ENCODE measurements around the gene FBH1.
A peak's percentile ranks its signal among the peaks of the same experiment; 100 is the strongest.
"Not testable (repeated sequence)": the region's sequence is repeated elsewhere in the genome, so short reads cannot be mapped to it uniquely, and the experiment has no call there.

The FBH1 gene

DNA sequence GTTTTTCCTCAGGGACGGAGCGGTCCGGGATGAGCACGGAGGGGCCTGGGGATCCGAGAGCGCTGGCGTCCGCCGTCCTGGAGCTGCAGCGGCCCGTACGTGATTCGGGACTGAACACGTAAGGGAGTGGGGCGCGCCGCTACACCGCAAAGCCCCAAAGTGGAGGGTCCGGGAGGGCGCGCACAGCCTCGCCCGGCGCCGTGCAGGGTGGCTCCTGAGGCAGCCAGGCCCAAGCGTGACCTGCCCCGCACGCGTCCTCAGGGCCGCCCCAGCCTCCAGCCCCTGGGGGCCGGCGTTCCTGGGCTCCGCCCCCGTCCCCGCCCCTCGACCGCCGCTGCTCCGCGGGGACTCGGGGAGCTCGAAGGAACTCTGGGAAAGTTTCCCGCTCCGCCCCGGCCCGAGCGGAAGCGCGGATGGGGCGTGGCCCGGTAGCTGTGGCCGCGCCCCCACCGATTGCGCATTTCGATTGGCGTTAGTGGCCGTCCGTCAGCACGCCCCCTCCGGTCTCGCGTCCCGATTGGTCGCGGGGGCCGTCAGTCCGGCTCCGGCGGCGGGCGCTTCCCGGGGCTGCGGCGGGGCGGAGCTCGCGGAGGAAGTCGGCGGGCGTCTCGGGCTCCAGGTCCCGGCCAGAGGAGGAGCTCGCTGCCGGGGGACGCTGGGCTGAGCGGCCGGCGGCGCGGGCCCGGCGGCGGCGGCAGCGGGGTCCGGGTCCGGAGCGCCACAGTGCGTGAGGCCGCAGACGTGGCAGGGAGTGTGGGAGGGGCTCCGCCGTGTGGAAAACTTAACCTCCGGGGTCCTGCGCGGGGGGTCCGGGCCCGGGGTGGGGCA is at the start of gene FBH1, which contains the start of gene ANKRD16:
Gene FBH1, plus strand, starts transcription at position 620 of the 828 bp plus-strand sequence. Its CDS starts 103 bp downstream, at position 723.
Gene ANKRD16, minus strand, starts transcription at position 270 of the 828 bp plus-strand sequence. CDS start 539 bp downstream, outside the sequence.
- DNase-seq (ENCODE audit: low read depth in 2 of 2) = peak; percentile 94 to 97

DNA sequence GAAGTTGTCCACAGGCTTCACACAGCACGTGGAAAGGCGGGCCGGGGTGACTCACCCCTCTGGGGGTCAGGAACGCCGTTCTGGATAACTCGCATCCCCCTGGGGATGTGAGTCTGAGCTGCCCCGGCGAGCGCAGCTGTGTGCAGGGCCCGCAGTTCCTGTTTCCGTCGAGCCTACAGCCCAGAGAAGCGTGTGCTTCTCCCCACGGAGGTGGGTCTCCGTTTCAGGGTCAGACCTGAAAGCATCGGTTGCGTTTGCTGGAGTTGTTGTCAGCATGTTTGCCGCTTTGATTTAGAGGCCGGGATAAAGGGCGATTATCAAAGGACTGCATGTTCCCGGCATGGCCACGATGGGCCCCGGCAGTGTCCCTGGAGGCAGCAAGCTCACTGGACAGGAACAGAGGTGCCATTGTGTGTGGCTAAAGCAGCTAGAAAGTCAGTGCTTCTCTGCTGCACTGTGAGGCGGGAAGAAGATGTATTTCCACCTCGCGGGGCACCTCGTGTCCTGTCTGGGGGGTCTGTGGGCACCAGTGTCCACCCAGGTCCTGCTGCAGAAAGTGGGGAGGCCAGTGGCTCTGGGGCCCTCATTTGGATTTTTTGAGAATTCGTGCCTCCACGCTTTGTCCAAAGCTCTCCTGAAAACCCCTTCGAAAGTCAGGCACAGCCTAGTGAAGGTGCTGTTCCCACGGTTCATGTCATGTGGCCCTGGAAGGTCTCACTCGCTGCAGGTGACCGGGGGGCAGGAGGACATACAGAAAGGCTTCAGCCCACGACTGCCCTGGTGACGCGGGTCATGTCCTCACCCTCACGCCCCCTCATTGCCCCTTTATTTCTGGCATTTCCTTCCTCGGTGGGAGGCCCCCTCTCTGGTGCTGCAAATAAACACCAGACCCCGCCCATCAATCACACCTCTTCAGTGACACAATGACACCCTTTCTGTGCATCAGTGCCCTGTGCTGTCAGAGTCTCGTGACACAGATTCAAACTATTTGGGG is 49.4 kb upstream of the FBH1 start:
- DNase-seq (ENCODE audit: low read depth in 2 of 2) = no peak

DNA sequence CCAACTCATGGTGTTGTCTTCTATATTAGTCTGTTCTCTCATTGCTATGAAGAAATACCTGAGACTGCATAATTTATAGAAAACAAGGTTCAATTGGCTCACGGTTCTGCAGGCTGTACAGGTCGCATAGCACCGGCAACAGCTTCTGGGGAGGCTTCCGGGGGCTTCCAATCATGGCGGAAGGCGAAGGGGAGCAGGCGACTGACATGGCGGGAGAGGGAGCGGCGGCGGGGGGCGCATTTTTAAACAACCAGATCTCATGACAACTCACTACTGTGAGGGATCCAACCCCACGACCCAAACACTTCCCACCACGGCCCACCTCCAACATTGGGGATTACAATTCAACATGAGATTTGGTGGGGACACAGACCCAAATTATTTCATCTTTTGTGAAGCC is 48.1 kb upstream of the FBH1 start:
- no peak for DNase-seq (ENCODE audit: low read depth in 2 of 2)

DNA sequence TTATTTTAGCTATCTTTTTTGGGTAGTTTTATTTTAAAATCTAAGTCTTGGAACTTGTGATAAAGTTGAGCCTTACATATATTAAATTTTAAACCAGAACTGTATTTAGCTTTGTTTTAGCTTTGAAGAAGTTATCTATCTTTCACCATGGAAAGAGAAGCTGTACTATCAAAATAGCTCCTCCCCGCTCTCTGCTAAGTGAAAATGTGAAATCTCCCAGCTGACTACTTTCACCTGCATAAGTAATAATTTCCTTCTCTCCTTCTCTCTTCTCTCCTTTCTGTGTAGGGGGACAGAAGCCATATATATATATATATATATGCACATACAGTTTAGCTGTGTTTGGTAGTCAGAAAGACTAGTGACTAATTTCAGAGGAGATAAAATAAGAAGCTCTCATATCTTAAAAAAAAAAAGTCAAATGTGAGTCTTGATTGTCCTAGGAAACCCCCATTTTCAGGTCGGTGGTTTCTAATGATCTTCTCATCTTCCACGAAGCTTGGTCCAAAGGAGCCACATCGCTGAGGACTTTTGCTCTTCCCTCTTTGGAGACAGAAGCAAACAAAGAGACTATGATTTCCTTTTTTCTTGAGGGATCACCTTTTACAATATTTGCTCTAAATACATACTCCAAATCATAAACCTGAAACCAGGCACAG is 46.2 kb upstream of the FBH1 start:
- DNase-seq (ENCODE audit: low read depth in 2 of 2) = no peak

DNA sequence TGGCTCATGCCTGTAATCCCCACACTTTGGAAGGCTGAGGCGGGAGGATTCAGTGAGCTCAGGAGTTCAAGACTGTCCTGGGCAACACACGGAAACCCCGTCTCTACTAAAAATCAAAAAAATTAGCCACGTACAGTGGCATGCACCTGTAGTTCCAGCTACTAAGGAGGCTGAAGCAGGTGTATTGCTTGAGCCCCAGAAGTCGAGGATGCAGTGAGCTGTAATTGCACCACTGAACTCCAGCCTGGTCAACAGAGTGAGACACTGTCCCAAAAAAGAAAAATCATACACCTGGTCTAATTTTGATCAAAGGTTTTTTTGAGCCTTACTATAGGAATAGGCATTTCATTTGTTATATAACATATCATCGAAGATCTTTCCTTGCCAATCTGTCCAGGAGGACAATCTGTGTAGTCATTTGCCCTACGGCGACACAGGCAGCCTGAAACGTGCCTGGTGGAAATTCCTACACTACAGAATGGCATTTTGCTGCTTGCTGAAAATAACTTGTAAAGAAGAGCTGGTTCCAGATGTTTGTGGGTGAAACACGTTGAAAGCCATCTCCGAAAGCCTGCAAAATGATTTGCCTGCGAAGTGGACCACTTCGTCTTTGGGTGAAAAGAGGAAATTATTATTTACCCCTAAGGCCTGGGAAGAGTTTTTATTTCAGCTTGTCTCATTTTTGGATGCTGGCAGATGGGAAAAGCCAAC is 45.5 kb upstream of the FBH1 start:
- DNase-seq (ENCODE audit: low read depth in 2 of 2) = no peak

DNA sequence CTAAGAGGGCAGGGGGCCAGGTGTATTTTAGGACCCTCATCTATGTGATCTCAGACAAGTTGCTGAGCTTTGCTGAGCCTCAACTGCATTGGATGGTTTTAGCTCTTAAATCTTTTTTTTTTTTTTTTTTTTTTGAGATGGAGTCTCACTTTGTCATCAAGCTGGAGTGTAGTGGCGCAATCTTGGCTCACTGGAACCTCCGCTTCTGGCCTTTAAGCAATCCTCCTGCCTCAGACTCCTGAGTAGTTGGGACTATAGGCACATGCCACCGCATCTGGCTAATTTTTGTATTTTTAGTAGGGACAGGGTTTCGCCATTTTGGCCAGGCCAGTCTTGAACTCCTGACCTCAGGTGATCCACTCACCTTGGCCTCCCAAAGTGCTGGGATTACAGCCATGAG is 43.4 kb upstream of the FBH1 start:
- DNase-seq (ENCODE audit: low read depth in 2 of 2) = not testable (repeated sequence)

DNA sequence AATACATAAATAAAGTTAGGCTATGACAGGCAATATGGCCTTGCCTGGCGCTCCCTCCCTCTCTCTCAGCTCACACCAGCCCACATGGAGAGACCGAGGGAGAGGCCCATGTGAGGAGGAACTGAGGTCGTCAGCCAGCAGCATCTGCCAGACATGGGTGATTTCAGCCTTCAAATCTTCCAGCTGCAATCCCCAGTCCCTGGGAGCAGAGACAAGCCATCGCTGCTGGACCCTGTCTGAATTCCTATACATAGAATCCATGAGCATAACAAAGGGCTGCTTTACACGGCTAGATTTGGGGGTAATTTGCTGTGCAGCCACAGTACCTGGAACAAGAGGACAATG is 35.9 kb upstream of the FBH1 start:
- no peak for DNase-seq (ENCODE audit: low read depth in 2 of 2)

DNA sequence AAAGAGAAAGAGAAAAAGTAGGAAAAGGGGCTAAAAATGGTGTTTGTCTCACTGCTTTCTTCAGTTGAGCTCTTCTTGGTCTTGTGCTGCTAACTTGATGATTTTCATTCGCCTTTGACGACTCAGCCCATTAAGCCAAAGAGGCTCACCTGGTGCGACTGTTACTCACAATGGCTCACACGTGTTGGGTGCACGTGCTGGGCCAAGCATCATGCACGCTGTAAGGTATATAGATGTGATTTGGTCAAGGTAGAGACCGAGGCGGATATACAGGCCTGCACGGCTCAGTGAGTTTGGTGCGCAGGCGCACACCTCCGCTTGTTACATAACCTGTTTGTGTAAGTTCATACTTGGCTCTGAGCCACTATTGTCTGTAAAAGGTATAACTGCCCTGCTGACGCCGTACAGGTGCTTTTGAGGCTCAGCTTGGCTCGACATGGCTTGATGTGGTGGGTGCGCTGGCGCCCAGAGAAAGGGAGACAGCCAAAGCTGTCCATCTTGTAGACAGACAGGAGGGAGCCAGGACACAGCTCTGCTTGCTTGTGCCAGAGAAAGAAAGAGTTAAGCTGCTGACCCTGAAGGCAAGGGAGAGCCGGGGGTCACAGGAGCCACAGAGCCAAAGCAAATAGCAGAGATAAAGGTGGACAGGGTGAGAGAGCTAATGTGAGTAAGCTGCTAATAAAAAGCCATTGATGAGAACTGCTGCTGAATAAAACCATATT is 33.9 kb upstream of the FBH1 start:
- DNase-seq (ENCODE audit: low read depth in 2 of 2) = no peak

DNA sequence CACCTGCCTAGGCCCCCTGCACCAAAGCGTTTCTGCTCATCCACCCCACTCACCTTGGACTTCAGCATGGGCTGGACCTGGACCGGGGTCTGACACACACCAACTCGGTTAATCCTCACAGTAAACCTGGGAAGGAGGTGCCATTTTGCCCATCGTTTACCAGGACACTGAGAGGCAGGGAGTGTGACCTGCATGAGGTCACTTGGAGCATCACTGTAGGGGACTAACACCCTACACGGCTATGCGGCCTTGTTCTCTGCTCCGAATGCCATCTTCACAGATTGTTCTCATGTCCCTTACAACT is 33.4 kb upstream of the FBH1 start:
- no peak for DNase-seq (ENCODE audit: low read depth in 2 of 2)

DNA sequence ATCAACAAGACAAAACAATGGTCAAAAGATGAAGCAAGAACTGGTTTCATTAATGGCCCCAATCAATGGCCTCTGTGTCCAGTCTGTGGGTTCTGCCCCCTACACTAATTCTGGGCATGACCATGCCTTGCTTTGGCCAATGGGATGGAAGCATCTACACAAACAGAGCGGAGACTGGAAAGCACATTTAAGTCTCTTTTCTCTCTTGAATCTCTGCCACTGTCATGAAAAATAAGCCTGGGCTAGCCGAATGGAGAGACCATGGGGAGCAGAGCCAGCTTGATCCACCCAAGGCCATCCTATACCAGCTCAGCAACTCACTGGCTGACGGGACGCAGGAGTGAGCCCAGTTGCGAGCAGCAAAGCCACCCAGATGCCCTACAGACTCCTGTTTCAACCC is 31.2 kb upstream of the FBH1 start:
- DNase-seq (ENCODE audit: low read depth in 2 of 2) = no peak

DNA sequence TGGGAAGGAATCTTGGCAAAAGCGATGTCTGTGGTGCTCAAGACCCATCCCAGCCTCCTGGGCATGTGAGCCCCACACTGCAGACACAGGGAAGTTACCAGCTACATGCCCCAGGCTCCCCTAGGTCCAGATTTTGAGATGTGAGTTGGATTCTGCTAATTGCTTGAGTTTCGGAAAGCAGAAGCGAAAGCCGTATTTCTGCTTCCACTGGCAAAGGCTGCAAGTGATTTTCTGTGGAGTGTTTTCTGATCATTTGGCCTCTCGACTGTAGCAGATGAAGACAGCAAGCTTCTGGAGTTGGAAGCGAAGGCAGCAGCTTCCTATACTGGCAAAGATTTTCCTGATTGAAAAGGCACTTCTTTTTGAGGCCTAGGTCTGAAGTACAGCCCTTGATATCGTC is 30.0 kb upstream of the FBH1 start:
- no peak for DNase-seq (ENCODE audit: low read depth in 2 of 2)

DNA sequence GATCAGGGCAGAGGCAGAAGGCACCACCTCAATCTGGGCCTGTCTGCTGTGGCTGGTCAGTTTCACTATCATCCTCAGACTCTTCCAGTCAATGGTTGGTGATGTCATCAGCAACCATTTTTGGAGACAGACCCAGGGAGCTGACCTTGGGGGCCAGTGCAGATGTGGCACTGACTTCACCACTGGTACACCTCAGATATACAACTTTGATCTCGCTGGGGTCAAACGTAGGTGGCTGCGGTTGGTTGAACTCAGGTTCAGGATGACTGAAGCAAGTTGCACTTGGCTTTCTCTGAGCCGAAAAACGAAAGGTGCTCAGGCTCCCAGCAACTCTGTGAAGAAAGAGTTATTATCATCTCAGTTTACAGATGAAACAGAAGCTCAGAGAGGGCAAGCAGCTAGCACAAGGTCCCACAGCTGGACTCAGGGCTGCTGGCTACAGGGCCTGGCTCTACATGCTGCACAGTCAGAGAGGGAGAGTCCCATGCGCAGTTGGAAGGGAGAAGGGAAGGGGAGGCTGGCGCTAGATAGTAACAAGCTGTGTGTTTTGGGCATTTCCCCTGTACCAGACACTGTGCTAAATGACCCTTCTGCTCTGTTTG is 27.6 kb upstream of the FBH1 start:
- no peak for DNase-seq (ENCODE audit: low read depth in 2 of 2)

DNA sequence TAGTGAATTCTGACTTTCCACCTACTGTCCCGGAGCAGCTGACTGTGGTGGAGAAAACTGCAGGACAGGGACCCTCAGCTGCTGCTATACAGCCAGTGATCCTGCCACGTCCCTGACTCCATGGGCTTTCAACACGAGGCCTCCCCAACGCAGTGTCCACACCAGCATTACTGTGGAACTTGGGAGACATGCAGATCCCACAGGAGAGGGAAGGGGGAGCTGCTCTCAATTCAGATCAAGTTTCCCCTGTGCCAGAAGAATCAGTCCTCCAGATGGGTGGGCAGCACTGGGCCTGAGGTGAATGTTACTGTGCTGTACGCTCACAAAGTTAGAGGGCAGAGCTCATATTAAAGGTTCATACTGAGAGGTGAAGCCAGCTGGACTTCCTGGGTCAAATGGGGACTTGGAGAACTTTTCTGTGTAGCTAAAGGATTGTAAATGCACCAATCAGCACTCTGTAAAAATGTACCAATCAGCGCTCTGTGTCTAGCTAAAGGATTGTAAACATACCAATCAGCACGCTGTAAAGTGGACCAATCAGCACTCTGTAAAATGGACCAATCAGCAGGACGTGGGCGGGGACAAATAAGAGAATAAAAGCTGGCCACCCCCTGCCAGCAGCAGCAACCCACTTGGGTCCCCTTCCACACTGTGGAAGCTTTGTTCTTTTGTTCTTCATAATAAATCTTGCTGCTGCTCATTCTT is 26.9 kb upstream of the FBH1 start:
- DNase-seq (ENCODE audit: low read depth in 2 of 2) = not testable (repeated sequence)

DNA sequence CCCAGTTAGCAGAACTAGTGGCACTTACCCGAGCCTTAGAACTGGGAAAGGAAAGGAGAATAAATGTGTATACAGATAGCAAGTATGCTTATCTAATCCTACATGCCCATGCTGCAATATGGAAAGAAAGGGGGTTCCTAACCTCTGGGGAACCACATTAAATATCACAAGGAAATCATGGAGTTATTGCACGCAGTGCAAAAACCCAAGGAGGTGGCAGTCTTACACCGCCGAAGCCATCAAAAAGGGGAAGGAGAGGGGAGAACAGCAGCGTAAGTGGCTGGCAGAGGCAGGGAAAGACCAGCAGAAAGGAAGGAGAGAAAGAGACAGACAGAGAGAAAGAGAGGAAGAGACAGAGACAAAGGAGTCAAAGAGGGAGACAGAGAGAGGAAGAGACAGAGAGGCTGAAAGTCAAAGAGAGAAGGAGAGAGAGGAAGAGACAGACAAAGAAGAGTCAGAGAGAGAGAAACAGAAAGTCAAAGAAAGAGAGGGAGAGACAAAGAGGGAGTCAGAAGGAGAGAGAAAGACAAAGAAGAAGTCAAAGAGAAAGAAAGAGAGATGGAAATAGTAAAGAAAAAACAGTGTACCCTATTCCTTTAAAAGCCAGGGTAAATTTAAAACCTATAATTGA is 23.5 kb upstream of the FBH1 start:
- not testable (repeated sequence) for DNase-seq (ENCODE audit: low read depth in 2 of 2)

DNA sequence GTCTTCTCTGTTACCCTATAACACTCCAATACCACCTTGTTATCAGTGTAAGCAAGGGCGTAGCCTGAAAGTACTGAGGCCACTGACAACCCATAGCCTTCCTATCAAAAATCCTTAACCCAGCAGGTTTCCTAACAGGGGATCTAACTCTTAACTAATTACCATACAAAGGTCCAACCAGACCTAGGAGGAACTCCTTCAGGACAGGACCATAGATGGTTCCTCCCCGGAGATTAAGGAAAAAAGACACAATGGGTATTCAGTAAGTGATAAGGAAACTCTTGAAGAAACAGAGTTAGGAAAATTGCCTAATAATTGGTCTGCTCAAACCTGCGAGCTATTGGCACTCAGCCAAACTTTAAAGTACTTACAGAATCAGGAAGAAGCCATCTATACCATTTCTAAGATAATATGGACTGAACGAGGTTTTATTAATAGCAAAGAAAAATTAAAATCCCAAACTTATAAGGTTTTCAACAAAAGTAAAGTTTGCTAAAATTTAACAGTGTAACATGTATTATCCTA is 22.9 kb upstream of the FBH1 start:
- DNase-seq (ENCODE audit: low read depth in 2 of 2) = not testable (repeated sequence)

DNA sequence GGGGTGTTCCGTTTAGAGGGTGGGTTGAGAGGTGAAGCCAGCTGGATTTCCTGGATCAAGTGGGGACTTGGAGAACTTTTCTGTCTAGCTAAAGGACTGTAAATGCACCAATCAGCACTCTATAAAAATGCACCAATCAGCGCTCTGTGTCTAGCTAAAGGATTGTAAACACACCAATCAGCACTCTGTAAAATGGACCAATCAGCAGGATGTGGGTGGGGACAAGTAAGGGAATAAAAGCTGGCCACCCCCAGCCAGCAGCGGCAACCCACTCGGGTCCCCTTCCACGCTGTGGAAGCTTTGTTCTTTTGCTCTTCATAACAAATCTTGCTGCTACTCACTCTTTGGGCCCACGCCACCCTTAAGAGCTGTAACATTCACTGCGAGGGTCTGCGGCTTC is 21.7 kb upstream of the FBH1 start:
- DNase-seq (ENCODE audit: low read depth in 2 of 2) = not testable (repeated sequence)

DNA sequence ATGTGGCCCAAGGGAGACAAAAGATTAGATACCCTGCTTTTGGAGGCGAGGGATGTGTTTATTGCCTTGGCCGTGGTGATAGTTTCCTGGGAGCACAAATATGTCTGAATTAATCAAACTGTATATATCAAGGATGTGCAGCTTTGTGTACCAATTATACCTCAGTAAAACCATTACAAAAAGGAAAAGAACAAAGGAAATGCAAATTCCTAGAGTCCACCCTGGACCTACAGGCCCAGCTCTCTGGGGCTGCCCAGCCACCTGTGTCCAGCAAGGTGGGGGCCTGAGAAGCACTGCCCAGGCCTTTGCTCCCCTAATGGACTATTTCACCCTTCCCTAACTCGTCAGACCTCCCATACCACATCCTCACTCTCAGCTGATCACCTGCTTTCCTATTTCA is 20.9 kb upstream of the FBH1 start:
- no peak for DNase-seq (ENCODE audit: low read depth in 2 of 2)

DNA sequence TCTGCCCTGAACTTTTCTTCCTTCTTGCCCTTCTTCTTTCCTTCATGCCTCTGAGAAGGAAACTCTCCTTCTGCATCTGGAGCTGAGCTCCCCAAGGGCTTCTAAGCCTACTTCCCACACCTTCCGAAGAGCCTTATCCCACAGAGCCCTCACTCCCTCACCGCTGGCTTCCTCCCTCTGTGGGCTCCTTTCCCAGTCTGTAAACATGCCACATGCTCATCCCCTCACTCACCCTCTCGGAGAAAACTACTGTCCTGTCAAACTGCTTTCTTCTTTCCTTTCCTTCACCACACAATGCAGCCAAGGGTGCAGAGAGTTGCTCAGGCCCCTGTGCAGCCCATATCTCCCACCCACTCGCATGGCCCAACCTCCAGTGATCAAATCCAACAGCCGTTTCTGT is 18.4 kb upstream of the FBH1 start:
- DNase-seq (ENCODE audit: low read depth in 2 of 2) = no peak

DNA sequence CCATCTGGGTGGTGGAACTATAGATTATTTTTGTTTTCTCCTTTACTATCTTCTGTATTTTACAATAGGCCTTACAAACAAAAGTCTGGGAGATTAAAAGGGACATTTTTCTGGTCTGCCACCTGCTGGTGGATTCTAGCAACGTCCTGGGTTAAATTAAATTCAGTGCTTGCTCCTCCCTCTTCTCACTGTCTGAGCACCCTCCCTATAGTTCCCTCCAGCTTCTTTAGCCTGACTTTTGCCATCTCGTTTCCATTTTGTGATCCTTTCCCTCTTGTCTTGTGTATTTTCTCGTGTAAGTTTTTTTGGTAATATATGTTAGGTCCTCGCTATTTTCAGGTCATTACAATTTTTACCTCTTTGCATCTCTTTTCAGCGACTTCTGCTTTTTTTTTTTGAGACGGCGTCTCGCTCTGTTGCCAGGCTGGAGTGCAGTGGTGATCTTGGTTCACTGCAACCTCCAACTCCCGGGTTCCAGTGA is 16.5 kb upstream of the FBH1 start:
- DNase-seq (ENCODE audit: low read depth in 2 of 2) = peak in 1 of 2 donors; percentile 29
